ENCODE results near the gene BAHCC1.

Gene BAHCC1

GRCh38 chr17:81392909-81393654, 2.2 kb upstream of the BAHCC1 start:
- no peaks in the 10 kb centered on the region for H3K9me3 ChIP-seq (ENCODE audit: control insufficient read depth, insufficient read depth, low read length)
- H4K20me1 ChIP-seq (ENCODE audit: control insufficient read depth, insufficient read depth, low read depth, low read length), result no peaks in the 10 kb centered on the region
- H3K27me3 ChIP-seq (ENCODE audit: control insufficient read depth, low read length), result peaks cover 16% of the 10 kb centered on the region
- peak overlapping the region; percentile 73 for H3K4me3 ChIP-seq (ENCODE audit: low read length)
- peak overlapping the region; percentile 76 for H3K4me2 ChIP-seq (ENCODE audit: low read length)
- no peak overlapping the region for H3K27ac ChIP-seq (ENCODE audit: low read depth, low read length)
- H3K4me1 ChIP-seq (ENCODE audit: control insufficient read depth, low read length), result peaks cover 30% of the 10 kb centered on the region
- H3K79me2 ChIP-seq (ENCODE audit: control insufficient read depth, low read length), result peaks cover 5% of the 10 kb centered on the region; the same call in 1 of the 2 replicates
- peaks cover 5% of the 10 kb centered on the region; the same call in 1 of the 2 replicates for H3F3A ChIP-seq (ENCODE audit: control insufficient read depth, insufficient read depth)
- TF ChIP-seq EZH2phosphoT487 (IDR thresholded peaks at IDR 0.05; ENCODE audit: borderline replicate concordance, low read length) (no peak), CTCF (IDR thresholded peaks at IDR 0.05; ENCODE audit: low read depth, low read length, poor library complexity, severe bottlenecking) (no peak)
- no peaks in the 10 kb centered on the region for H3K9me2 ChIP-seq (replicated peaks; ENCODE audit: control insufficient read depth, low read length)
- H3K36me3 ChIP-seq (ENCODE audit: control insufficient read depth, low read length), result no peaks in the 10 kb centered on the region

- Histone ChIP-seq H4K20me1 (ENCODE audit: control insufficient read depth, insufficient read depth, low read depth, low read length) (no peaks in the 10 kb centered on the region), H3K27me3 (ENCODE audit: control insufficient read depth, low read length) (peaks cover 17% of the 10 kb centered on the region), H3K4me3 (ENCODE audit: low read length) (peak overlapping the region; percentile 73), H3K36me3 (ENCODE audit: control insufficient read depth, low read length) (no peaks in the 10 kb centered on the region), H3K4me1 (ENCODE audit: control insufficient read depth, low read length) (peaks cover 30% of the 10 kb centered on the region), H3K79me2 (ENCODE audit: control insufficient read depth, low read length) (peaks cover 5% of the 10 kb centered on the region; the same call in 1 of the 2 replicates), H3F3A (ENCODE audit: control insufficient read depth, insufficient read depth) (peaks cover 5% of the 10 kb centered on the region; the same call in 1 of the 2 replicates), H3K9me2 (replicated peaks; ENCODE audit: control insufficient read depth, low read length) (no peaks in the 10 kb centered on the region), H3K27ac (ENCODE audit: low read depth, low read length) (peak overlapping the region; percentile 38; the same call in 1 of the 2 replicates), H3K4me2 (ENCODE audit: low read length) (peak overlapping the region; percentile 76), H3K9me3 (ENCODE audit: control insufficient read depth, insufficient read depth, low read length) (no peaks in the 10 kb centered on the region)
- no peak for TF ChIP-seq CTCF (IDR thresholded peaks at IDR 0.05; ENCODE audit: low read depth, low read length, poor library complexity, severe bottlenecking)
- no peak for TF ChIP-seq EZH2phosphoT487 (IDR thresholded peaks at IDR 0.05; ENCODE audit: borderline replicate concordance, low read length)
Measured at GRCh38 chr17:81393684-81394376, 1.4 kb upstream of the BAHCC1 start.

- Histone ChIP-seq H3K4me3 (ENCODE audit: low read length) (peak overlapping the region; percentile 48), H3K4me1 (ENCODE audit: control insufficient read depth, low read length) (peaks cover 30% of the 10 kb centered on the region), H3K9me2 (replicated peaks; ENCODE audit: control insufficient read depth, low read length) (no peaks in the 10 kb centered on the region), H3K4me2 (ENCODE audit: low read length) (peak overlapping the region; percentile 76), H3K27ac (ENCODE audit: low read depth, low read length) (0 out of 2 replicates have a peak overlapping the region, but pooled peaks have one; percentile 31), H3K27me3 (ENCODE audit: control insufficient read depth, low read length) (peaks cover 15% of the 10 kb centered on the region), H3K36me3 (ENCODE audit: control insufficient read depth, low read length) (no peaks in the 10 kb centered on the region), H3F3A (ENCODE audit: control insufficient read depth, insufficient read depth) (peaks cover 5% of the 10 kb centered on the region; the same call in 1 of the 2 replicates), H3K9me3 (ENCODE audit: control insufficient read depth, insufficient read depth, low read length) (no peaks in the 10 kb centered on the region), H4K20me1 (ENCODE audit: control insufficient read depth, insufficient read depth, low read depth, low read length) (no peaks in the 10 kb centered on the region), H3K79me2 (ENCODE audit: control insufficient read depth, low read length) (peaks cover 5% of the 10 kb centered on the region; the same call in 1 of the 2 replicates)
- TF ChIP-seq CTCF (IDR thresholded peaks at IDR 0.05; ENCODE audit: low read depth, low read length, poor library complexity, severe bottlenecking) (no peak), EZH2phosphoT487 (IDR thresholded peaks at IDR 0.05; ENCODE audit: borderline replicate concordance, low read length) (no peak)
Measured at GRCh38 chr17:81394377-81394920, 808 bp upstream of the BAHCC1 start.
